ENCODE results near the gene RBM33. TPM values are rescaled to one million over a fixed set of nuclear protein-coding genes. Genes with fewer than 3 reads are reported as not detected.

RBM33 gene
- total and polyA plus RNA-seq, 2 of the 8 experiments (the other 6 are each of a cell fraction or from before 2014, with no cell fraction given), result 16.5 to 64.6 TPM

DNA sequence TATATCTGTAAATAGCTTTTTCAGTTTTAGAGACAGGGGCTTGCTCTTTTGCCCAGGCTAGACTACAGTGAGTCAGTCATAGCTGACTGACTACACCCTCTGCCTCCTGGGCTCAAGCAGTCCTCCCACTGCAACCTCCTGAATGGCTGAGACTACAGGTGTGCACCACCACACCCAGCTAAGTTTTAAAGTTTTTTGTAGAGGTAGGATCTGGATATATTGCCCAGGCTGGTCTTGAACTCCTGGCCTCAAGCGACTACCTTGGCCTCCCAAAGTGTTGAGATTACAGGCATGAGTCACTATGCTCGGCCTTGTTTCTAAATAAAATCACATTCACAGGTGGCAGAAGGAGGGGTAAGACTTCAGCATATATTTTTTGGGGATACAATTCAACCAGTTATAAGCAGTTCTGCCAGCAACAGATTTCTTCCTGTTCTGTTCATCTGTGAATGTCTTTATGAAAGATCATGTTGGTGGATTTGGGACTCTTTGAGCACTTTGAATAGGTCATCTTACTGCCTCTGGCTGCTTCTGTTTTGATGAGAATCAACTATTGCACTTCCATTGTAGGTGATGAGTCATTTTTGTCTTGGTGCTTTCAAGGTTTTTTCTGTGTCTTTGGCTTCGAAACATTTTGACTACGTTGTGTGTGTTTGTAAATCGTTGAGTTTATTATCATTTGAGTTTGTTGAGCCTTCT, 15.7 kb downstream of the RBM33 start:
- H3K4ac ChIP-seq (replicated peaks; ENCODE audit: insufficient read length, low read depth, low read length), result no peak overlapping the region
- H3K79me1 ChIP-seq (ENCODE audit: low read depth, low read length), result peaks cover 7% of the 10 kb centered on the region
- DNase-seq (ENCODE audit: low read depth in 1 of 2, low spot score in 2 of 2), result no peak
- no peak overlapping the region for H2BK120ac ChIP-seq (replicated peaks; ENCODE audit: low read depth, low read length)
- H2BK20ac ChIP-seq (ENCODE audit: low read length), result no peak overlapping the region
- H3K9me3 ChIP-seq (ENCODE audit: insufficient read depth in 2 of 2, low read depth in 1 of 2, low read length in 1 of 2), result no peaks in the 10 kb centered on the region
- no peaks in the 10 kb centered on the region for H3K27me3 ChIP-seq (replicated peaks in 1 of 4; ENCODE audit: control insufficient read depth in 3 of 4, extremely low read depth in 1 of 4, insufficient read depth in 3 of 4, low read length in 3 of 4)
- H4K5ac ChIP-seq (ENCODE audit: insufficient read length, low read depth, low read length), result no peak overlapping the region
- H3K9ac ChIP-seq (replicated peaks in 1 of 4; ENCODE audit: extremely low read depth in 1 of 4, low read depth in 3 of 4, low read length in 3 of 4), result no peak overlapping the region
- H4K91ac ChIP-seq (replicated peaks; ENCODE audit: insufficient read length, low read length), result no peak overlapping the region
- CTCF ChIA-PET (ENCODE audit: partially characterized antibody), result interaction anchor here (0.9 kb wide), 1 partner anchor 62 kb away, joined by 4 read pairs; no protein-coding TSS in a partner anchor
- H3K23me2 ChIP-seq (ENCODE audit: low read depth, low read length), result no peaks in the 10 kb centered on the region
- H2BK5ac ChIP-seq (ENCODE audit: low read depth, low read length), result no peak overlapping the region
- H3K79me2 ChIP-seq (ENCODE audit: control insufficient read depth in 1 of 2, insufficient read depth in 2 of 2, low read length in 2 of 2), result peaks cover 32 to 98% of the 10 kb centered on the region in 2 experiments
- peaks cover 1 to 6% (median 6%) of the 10 kb centered on the region in 4 experiments; a peak in 5 of 7 replicates for H3K4me1 ChIP-seq (replicated peaks in 1 of 4; ENCODE audit: control insufficient read depth in 3 of 4, insufficient read depth in 4 of 4, low read length in 3 of 4)
- 82% methylated on average over 5 of the region's 5 CpGs; no CpG with 5 or more reads in 1 of the 2 experiments for WGBS, 2 experiments (ENCODE audit: extremely low coverage in 1 of 2, insufficient coverage in 1 of 2, insufficient read length in 1 of 2, insufficient replicate concordance in 2 of 2, low coverage in 1 of 2, low lambda C conversion rate in 2 of 2, missing lambda C conversion rate in 1 of 2)
- no peak overlapping the region for H3K14ac ChIP-seq (ENCODE audit: insufficient read length)
- H2BK15ac ChIP-seq (ENCODE audit: low read length), result no peak overlapping the region
- H2AK5ac ChIP-seq (ENCODE audit: low read depth, low read length), result no peak overlapping the region
- no peak overlapping the region for H3K4me2 ChIP-seq (ENCODE audit: insufficient read depth in 1 of 2, low read depth in 2 of 2, low read length in 2 of 2)
- no peak overlapping the region for H2AFZ ChIP-seq (ENCODE audit: low read length)
- peaks cover 20 to 27% of the 10 kb centered on the region in 2 experiments for H4K20me1 ChIP-seq (replicated peaks in 1 of 2; ENCODE audit: control insufficient read depth in 1 of 2, insufficient read depth in 2 of 2, low read length in 2 of 2)
- no peak overlapping the region for H2BK12ac ChIP-seq (ENCODE audit: low read depth, low read length)
- H3K36me3 ChIP-seq (ENCODE audit: control insufficient read depth in 2 of 4, insufficient read depth in 4 of 4, low read length in 3 of 4), result no peaks in the 10 kb centered on the region
- H3K27ac ChIP-seq (ENCODE audit: low read depth, low read length), result no peak overlapping the region
- H4K8ac ChIP-seq (ENCODE audit: extremely low read depth, insufficient read depth, low read length), result no peak overlapping the region
- no peak for FAIRE-seq
- no peak overlapping the region for H3K18ac ChIP-seq (ENCODE audit: extremely low read depth, low read length)
- POLR2A ChIA-PET (ENCODE audit: partially characterized antibody), result interaction anchor here (1.9 to 2.1 kb wide), 2 partner anchors 11 to 16 kb away, joined by 8 to 10 read pairs; partner anchors contain the start of gene RBM33
- H3K23ac ChIP-seq (ENCODE audit: insufficient read length), result no peak overlapping the region
- no peak overlapping the region for H3K56ac ChIP-seq (replicated peaks; ENCODE audit: insufficient read length, low read depth, low read length)
- no peak overlapping the region for H3K4me3 ChIP-seq (ENCODE audit: extremely low read depth in 1 of 4, insufficient read depth in 2 of 4, low read depth in 3 of 4, low read length in 4 of 4)
- TF ChIP-seq EZH2 (IDR thresholded peaks at IDR 0.05; ENCODE audit: low read depth, low read length, severe bottlenecking) (no peak), SRF (IDR thresholded peaks at IDR 0.05; ENCODE audit: low read depth, low read length) (no peak), JUND (IDR thresholded peaks at IDR 0.05; ENCODE audit: low read length) (no peak), MAFK (IDR thresholded peaks at IDR 0.05; ENCODE audit: low read depth, low read length) (no peak), BCL11A (IDR thresholded peaks at IDR 0.05; ENCODE audit: low read depth in 2 of 2, low read length in 2 of 2) (no peak), MAX (IDR thresholded peaks at IDR 0.05) (no peak), CBX8 (IDR thresholded peaks at IDR 0.05; ENCODE audit: borderline replicate concordance, low read depth, low read length) (no peak), CBX5 (IDR thresholded peaks at IDR 0.05; ENCODE audit: low read depth, low read length) (no peak), TCF12 (IDR thresholded peaks at IDR 0.05; ENCODE audit: low read depth, low read length) (no peak), YY1 (IDR thresholded peaks at IDR 0.05; ENCODE audit: low read depth, low read length) (no peak), RBBP5 (IDR thresholded peaks at IDR 0.05; ENCODE audit: borderline replicate concordance, low read depth, low read length) (no peak), SP2 (IDR thresholded peaks at IDR 0.05; ENCODE audit: low read length) (no peak), GABPA (IDR thresholded peaks at IDR 0.05; ENCODE audit: borderline replicate concordance, insufficient read depth, low read length) (no peak), TEAD4 (IDR thresholded peaks at IDR 0.05; ENCODE audit: low read depth, low read length) (no peak)
